ENCODE data around the gene MS4A10.

- TF ChIP-seq SIX5 (IDR thresholded peaks at IDR 0.05; ENCODE audit: low read depth, low read length) (no peak), CTCF (IDR thresholded peaks at IDR 0.05; ENCODE audit: control extremely low read depth in 1 of 3, insufficient read depth in 1 of 3, low read depth in 1 of 3, low read length in 3 of 3) (no peak), POLR2A (IDR thresholded peaks at IDR 0.05; ENCODE audit: control extremely low read depth in 1 of 2, low read depth in 2 of 2, low read length in 2 of 2) (no peak), RFX5 (IDR thresholded peaks at IDR 0.05; ENCODE audit: borderline replicate concordance, low read depth, low read length) (no peak), PHF8 (conservative IDR thresholded peaks at IDR 0.05; ENCODE audit: low read depth, low read length) (no peak), KDM1A (IDR thresholded peaks at IDR 0.05; ENCODE audit: borderline replicate concordance, low read length) (no peak), EZH2 (IDR thresholded peaks at IDR 0.05; ENCODE audit: low read depth, low read length, severe bottlenecking) (no peak), RNF2 (IDR thresholded peaks at IDR 0.05; ENCODE audit: borderline replicate concordance, low read depth, low read length, missing control alignments, poor library complexity, severe bottlenecking) (no peak), POLR2AphosphoS5 (IDR thresholded peaks at IDR 0.05; ENCODE audit: low read depth, low read length) (no peak), JUN (IDR thresholded peaks at IDR 0.05; ENCODE audit: low read depth, low read length) (no peak), SUZ12 (IDR thresholded peaks at IDR 0.05; ENCODE audit: low read length) (no peak)
Measured at GRCh38 chr11:60830478-60831142, 45.5 kb downstream of the MS4A10 start.

Measured in H1 (cell line).